Measurements from ENCODE around the gene C10orf53. TPM values are rescaled to one million over a fixed set of nuclear protein-coding genes. Genes with fewer than 3 reads are reported as not detected.
A peak's percentile ranks its signal among the peaks of the same experiment; 100 is the strongest.

The C10orf53 gene
- total and polyA plus RNA-seq, 2 donors from 2014 or later, result not detected

DNA sequence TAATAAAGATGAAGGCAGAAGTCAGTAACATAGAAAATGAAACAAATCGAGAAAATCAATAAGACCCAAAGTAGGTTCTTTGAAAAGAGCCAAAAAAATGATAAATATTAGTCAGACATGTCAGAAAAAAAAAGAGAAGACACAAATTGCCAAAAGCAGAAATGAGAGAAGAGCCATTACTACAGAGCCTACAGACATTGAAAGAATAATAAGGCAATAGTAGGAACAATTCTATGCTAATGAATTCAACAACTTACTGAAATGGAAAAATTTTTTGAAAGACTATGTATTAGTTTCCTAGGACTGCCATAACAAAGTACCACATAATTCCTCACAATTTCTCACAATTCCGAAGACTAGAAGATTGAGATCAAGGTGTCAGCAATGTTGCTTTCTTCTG lies 47.1 kb downstream of the C10orf53 start:
- Histone ChIP-seq H3K9ac (ENCODE audit: low read length in 3 of 3) (no peak overlapping the region), H3K27ac (ENCODE audit: low read depth in 2 of 2, low read length in 2 of 2) (no peak overlapping the region), H3K36me3 (ENCODE audit: control insufficient read depth in 2 of 3, insufficient read depth in 3 of 3, low read length in 3 of 3) (no peaks in the 10 kb centered on the region), H3K9me3 (ENCODE audit: control insufficient read depth in 2 of 3, insufficient read depth in 1 of 3, low read length in 3 of 3) (peaks cover 0 to 12% (median 0%) of the 10 kb centered on the region in 3 donors), H3K4me3 (ENCODE audit: low read length in 3 of 3) (no peak overlapping the region), H3K4me1 (ENCODE audit: control insufficient read depth in 2 of 3, insufficient read depth in 2 of 3, low read depth in 1 of 3, low read length in 3 of 3) (no peaks in the 10 kb centered on the region), H3K27me3 (ENCODE audit: control insufficient read depth, insufficient read depth, low read length) (no peaks in the 10 kb centered on the region)
- DNase-seq, result no peak
- TF ChIP-seq, protein P1, sequence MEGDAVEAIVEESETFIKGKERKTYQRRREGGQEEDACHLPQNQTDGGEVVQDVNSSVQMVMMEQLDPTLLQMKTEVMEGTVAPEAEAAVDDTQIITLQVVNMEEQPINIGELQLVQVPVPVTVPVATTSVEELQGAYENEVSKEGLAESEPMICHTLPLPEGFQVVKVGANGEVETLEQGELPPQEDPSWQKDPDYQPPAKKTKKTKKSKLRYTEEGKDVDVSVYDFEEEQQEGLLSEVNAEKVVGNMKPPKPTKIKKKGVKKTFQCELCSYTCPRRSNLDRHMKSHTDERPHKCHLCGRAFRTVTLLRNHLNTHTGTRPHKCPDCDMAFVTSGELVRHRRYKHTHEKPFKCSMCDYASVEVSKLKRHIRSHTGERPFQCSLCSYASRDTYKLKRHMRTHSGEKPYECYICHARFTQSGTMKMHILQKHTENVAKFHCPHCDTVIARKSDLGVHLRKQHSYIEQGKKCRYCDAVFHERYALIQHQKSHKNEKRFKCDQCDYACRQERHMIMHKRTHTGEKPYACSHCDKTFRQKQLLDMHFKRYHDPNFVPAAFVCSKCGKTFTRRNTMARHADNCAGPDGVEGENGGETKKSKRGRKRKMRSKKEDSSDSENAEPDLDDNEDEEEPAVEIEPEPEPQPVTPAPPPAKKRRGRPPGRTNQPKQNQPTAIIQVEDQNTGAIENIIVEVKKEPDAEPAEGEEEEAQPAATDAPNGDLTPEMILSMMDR (IDR thresholded peaks at IDR 0.05; ENCODE audit: borderline replicate concordance, extremely low read depth, insufficient read depth), result no peak
- FAIRE-seq, result no peak
- intact Hi-C loops (cut with DNase I), result no loop called here

DNA sequence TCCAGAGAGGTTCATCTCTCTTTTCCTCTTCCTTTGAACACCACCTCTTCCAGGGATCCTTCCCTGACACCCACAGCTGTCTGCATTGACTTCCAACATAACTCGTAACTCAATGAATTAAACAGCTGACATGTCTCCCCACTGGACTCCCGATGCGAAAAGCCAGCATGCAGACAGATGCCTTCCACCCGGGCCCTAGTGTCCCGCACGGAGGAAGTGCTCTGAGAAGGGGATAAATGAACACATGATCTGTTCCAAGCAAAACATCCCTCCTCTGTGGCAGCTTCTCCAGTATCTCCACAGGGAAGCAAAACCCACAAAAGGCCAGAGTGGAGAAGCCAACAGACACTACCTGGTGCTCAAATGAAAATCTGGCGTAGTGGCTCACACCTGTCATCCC lies 54.4 kb downstream of the C10orf53 start:
- H3K27me3 ChIP-seq (ENCODE audit: control insufficient read depth, insufficient read depth, low read length), result no peaks in the 10 kb centered on the region
- H3K36me3 ChIP-seq (ENCODE audit: control insufficient read depth in 2 of 3, insufficient read depth in 3 of 3, low read length in 3 of 3), result peaks cover 0 to 27% (median 18%) of the 10 kb centered on the region in 3 donors
- intact Hi-C loops (cut with DNase I), result no loop called here
- H3K27ac ChIP-seq (ENCODE audit: low read depth in 2 of 2, low read length in 2 of 2), result no peak overlapping the region
- no peaks in the 10 kb centered on the region for H3K9me3 ChIP-seq (ENCODE audit: control insufficient read depth in 2 of 3, insufficient read depth in 1 of 3, low read length in 3 of 3)
- TF ChIP-seq, protein P1 (IDR thresholded peaks at IDR 0.05; ENCODE audit: borderline replicate concordance, extremely low read depth, insufficient read depth), result no peak
- H3K9ac ChIP-seq (ENCODE audit: low read length in 3 of 3), result no peak overlapping the region
- no peak overlapping the region for H3K4me3 ChIP-seq (ENCODE audit: low read length in 3 of 3)
- no peak for FAIRE-seq
- no peak for DNase-seq
- H3K4me1 ChIP-seq (ENCODE audit: control insufficient read depth in 2 of 3, insufficient read depth in 2 of 3, low read depth in 1 of 3, low read length in 3 of 3), result no peaks in the 10 kb centered on the region

GRCh38 chr10:49734676-49735075 lies 55.2 kb downstream of the C10orf53 start:
- Histone ChIP-seq H3K27ac (ENCODE audit: low read depth in 2 of 2, low read length in 2 of 2) (no peak overlapping the region), H3K27me3 (ENCODE audit: control insufficient read depth, insufficient read depth, low read length) (no peaks in the 10 kb centered on the region), H3K36me3 (ENCODE audit: control insufficient read depth in 2 of 3, insufficient read depth in 3 of 3, low read length in 3 of 3) (peaks cover 0 to 31% (median 24%) of the 10 kb centered on the region in 3 donors), H3K9ac (ENCODE audit: low read length in 3 of 3) (no peak overlapping the region), H3K9me3 (ENCODE audit: control insufficient read depth in 2 of 3, insufficient read depth in 1 of 3, low read length in 3 of 3) (no peaks in the 10 kb centered on the region), H3K4me3 (ENCODE audit: low read length in 3 of 3) (no peak overlapping the region), H3K4me1 (ENCODE audit: control insufficient read depth in 2 of 3, insufficient read depth in 2 of 3, low read depth in 1 of 3, low read length in 3 of 3) (no peaks in the 10 kb centered on the region)
- intact Hi-C loops (cut with DNase I), result no loop called here
- TF ChIP-seq, protein P1 (IDR thresholded peaks at IDR 0.05; ENCODE audit: borderline replicate concordance, extremely low read depth, insufficient read depth), result no peak
- peak in 2 of 5 donors; percentile 0 to 5 for DNase-seq
- no peak for FAIRE-seq

DNA sequence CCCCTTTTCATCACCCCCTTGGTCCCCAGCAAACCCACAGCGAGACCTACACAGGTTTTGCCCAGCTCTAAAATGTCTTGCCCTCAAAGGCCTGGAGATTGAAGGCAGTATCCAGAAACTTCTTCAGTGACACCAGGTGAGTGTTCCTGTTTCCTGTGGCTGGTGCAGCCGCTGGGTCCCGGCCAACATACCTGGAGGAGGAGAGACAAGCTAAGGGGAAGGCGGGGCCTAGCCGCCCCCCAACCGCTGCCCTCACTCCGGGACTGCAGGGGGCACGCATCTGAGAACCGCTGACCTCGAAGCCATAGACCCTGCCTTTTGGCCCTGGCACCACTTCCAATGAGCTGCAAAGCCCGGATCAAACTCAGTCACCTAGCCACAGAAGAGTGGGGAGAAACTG lies 55.7 kb downstream of the C10orf53 start:
- H3K9me3 ChIP-seq (ENCODE audit: control insufficient read depth in 2 of 3, insufficient read depth in 1 of 3, low read length in 3 of 3), result no peaks in the 10 kb centered on the region

More for the DNA sequence above, 55.7 kb downstream of the C10orf53 start:
- DNase-seq, result no peak
- H3K27ac ChIP-seq (ENCODE audit: low read depth in 2 of 2, low read length in 2 of 2), result no peak overlapping the region
- no peak overlapping the region for H3K4me3 ChIP-seq (ENCODE audit: low read length in 3 of 3)
- no peaks in the 10 kb centered on the region for H3K4me1 ChIP-seq (ENCODE audit: control insufficient read depth in 2 of 3, insufficient read depth in 2 of 3, low read depth in 1 of 3, low read length in 3 of 3)
- no peak for FAIRE-seq
- H3K36me3 ChIP-seq (ENCODE audit: control insufficient read depth in 2 of 3, insufficient read depth in 3 of 3, low read length in 3 of 3), result peaks cover 0 to 34% (median 26%) of the 10 kb centered on the region in 3 donors
- no peak overlapping the region for H3K9ac ChIP-seq (ENCODE audit: low read length in 3 of 3)
- intact Hi-C loops (cut with DNase I), result no loop called here
- no peaks in the 10 kb centered on the region for H3K27me3 ChIP-seq (ENCODE audit: control insufficient read depth, insufficient read depth, low read length)
- TF ChIP-seq, protein P1 (IDR thresholded peaks at IDR 0.05; ENCODE audit: borderline replicate concordance, extremely low read depth, insufficient read depth), result no peak
